Tibial artery (tissue), 4 donors: ENCODE measurements around the gene RASAL1.

ENCODE experiments used
- DNase-seq, 2 donors: peaks; one replicate each; pipeline ENCODE4 v3.0.0-alpha.2; 2019
- H3K27ac ChIP-seq, 2 donors: fragments of 200-600 bp; sonication (generic) in 1 of 2; 1 replicate in 1 of 2; 2 replicates in 1 of 2; pipeline ENCODE4 v1.5.1; 2018 to 2019; ENCODE audit warnings: mild to moderate bottlenecking in 1 of 2
- H3K27me3 ChIP-seq, 2 donors: fragments of 200-600 bp; sonication (generic) in 1 of 2; one replicate each; pipeline versions ENCODE4 v1.5.1 to v1.6.0; 2016 to 2019
- H3K36me3 ChIP-seq, 3 donors: fragments of 200-600 bp; sonication (generic) in 2 of 3; one replicate each; pipeline ENCODE4 v1.5.1; 2016 to 2019; ENCODE audit warnings: mild to moderate bottlenecking in 2 of 3
- H3K4me1 ChIP-seq, 4 donors: fragments of 200-600 bp; sonication (generic) in 2 of 4; 1 replicate in 3 of 4; 2 replicates in 1 of 4; pipeline ENCODE4 v1.5.1; 2016 to 2019
- H3K4me3 ChIP-seq, 2 donors: fragments of 200-600 bp; sonication (generic) in 1 of 2; 1 replicate in 1 of 2; 2 replicates in 1 of 2; pipeline ENCODE4 v1.5.1; 2018 to 2019; ENCODE audit warnings: mild to moderate bottlenecking in 2 of 2
- H3K9me3 ChIP-seq, 3 donors: fragments of 200-600 bp; sonication (generic) in 1 of 3; one replicate each; pipeline ENCODE4 v1.5.1; 2016 to 2019
- CTCF ChIP-seq, 2 experiments: fragments of 200-600 bp in 1 of 2; fragments of 450-650 bp in 1 of 2; IDR thresholded peaks; one replicate each; pipeline ENCODE4 v1.5.1; 2017 to 2019; ENCODE audit warnings: antibody characterized with exemption in 2 of 2, mild to moderate bottlenecking in 1 of 2, moderate library complexity in 1 of 2
- intact Hi-C: fragments of 100-400 bp; cut with DNase I; formaldehyde crosslinking; loops from one replicate; pipeline ENCODE4 v1.15.0; 2023; ENCODE audit warnings: low total_unique reads

RASAL1 gene

GRCh38 chr12:113083863-113084435 is 51.6 kb downstream of the RASAL1 start:
- Histone ChIP-seq H3K27me3 (peaks cover 0 to 69% of the 10 kb centered on the region in 2 donors), H3K4me1 (no peaks in the 10 kb centered on the region), H3K4me3 (no peak overlapping the region), H3K36me3 (no peaks in the 10 kb centered on the region), H3K27ac (no peak overlapping the region), H3K9me3 (no peaks in the 10 kb centered on the region)
- no peak for TF ChIP-seq CTCF (IDR thresholded peaks at IDR 0.05)
- intact Hi-C loops: no loop called here
- DNase-seq: no peak

GRCh38 chr12:113082486-113083148 is 52.9 kb downstream of the RASAL1 start:
- no peaks in the 10 kb centered on the region for H3K4me1 ChIP-seq
- H3K27ac ChIP-seq: no peak overlapping the region
- intact Hi-C loops: no loop called here
- no peak overlapping the region for H3K4me3 ChIP-seq
- DNase-seq: no peak
- no peak for TF ChIP-seq CTCF (IDR thresholded peaks at IDR 0.05)
- no peaks in the 10 kb centered on the region for H3K9me3 ChIP-seq
- H3K27me3 ChIP-seq: peaks cover 0 to 69% of the 10 kb centered on the region in 2 donors
- H3K36me3 ChIP-seq: no peaks in the 10 kb centered on the region

GRCh38 chr12:113081873-113082272 is 53.7 kb downstream of the RASAL1 start:
- DNase-seq: no peak
- intact Hi-C loops: no loop called here
- H3K27ac ChIP-seq: no peak overlapping the region
- peaks cover 0 to 69% of the 10 kb centered on the region in 2 donors for H3K27me3 ChIP-seq
- H3K4me3 ChIP-seq: no peak overlapping the region
- TF ChIP-seq CTCF (IDR thresholded peaks at IDR 0.05): no peak
- H3K36me3 ChIP-seq: no peaks in the 10 kb centered on the region
- H3K4me1 ChIP-seq: no peaks in the 10 kb centered on the region
- no peaks in the 10 kb centered on the region for H3K9me3 ChIP-seq

GRCh38 chr12:113077859-113078255 is 57.7 kb downstream of the RASAL1 start:
- intact Hi-C loops: no loop called here
- Histone ChIP-seq H3K27ac (no peak overlapping the region), H3K27me3 (peaks cover 0 to 66% of the 10 kb centered on the region in 2 donors), H3K4me1 (no peaks in the 10 kb centered on the region), H3K4me3 (no peak overlapping the region), H3K36me3 (no peaks in the 10 kb centered on the region), H3K9me3 (no peaks in the 10 kb centered on the region)
- DNase-seq: no peak
- TF ChIP-seq CTCF (IDR thresholded peaks at IDR 0.05): no peak

GRCh38 chr12:113077057-113077858 is 58.3 kb downstream of the RASAL1 start:
- intact Hi-C loops: no loop called here
- Histone ChIP-seq H3K4me1 (no peaks in the 10 kb centered on the region), H3K4me3 (no peak overlapping the region)

More at GRCh38 chr12:113077057-113077858, 58.3 kb downstream of the RASAL1 start:
- no peak for DNase-seq
- Histone ChIP-seq H3K36me3 (no peaks in the 10 kb centered on the region), H3K27me3 (peaks cover 0 to 62% of the 10 kb centered on the region in 2 donors), H3K9me3 (no peaks in the 10 kb centered on the region), H3K27ac (no peak overlapping the region)
- TF ChIP-seq CTCF (IDR thresholded peaks at IDR 0.05): no peak
